Right renal pelvis (tissue), 4 donors: ENCODE data around the gene AXIN2. TPM values are rescaled to one million over a fixed set of nuclear protein-coding genes. Genes with fewer than 3 reads are reported as not detected.

Experiments used
- DNase-seq, 4 donors: peaks; one replicate each; pipeline ENCODE4 v3.0.0-alpha.2; 2013; ENCODE audit warnings: low read depth in 4 of 4, low spot score in 3 of 4, missing footprints in 1 of 4
- polyA plus RNA-seq, 4 donors: library from polyadenylated mRNA; unstranded; fragments of 120-200 nt; gene quantifications; one replicate each; pipeline ENCODE4 v1.2.1, GENCODE V29; 2013; ENCODE audit not compliant: insufficient read length in 4 of 4

Gene AXIN2
- polyA plus RNA-seq, 4 donors, result 21.5 to 23.8 (median 22.5) TPM

DNA sequence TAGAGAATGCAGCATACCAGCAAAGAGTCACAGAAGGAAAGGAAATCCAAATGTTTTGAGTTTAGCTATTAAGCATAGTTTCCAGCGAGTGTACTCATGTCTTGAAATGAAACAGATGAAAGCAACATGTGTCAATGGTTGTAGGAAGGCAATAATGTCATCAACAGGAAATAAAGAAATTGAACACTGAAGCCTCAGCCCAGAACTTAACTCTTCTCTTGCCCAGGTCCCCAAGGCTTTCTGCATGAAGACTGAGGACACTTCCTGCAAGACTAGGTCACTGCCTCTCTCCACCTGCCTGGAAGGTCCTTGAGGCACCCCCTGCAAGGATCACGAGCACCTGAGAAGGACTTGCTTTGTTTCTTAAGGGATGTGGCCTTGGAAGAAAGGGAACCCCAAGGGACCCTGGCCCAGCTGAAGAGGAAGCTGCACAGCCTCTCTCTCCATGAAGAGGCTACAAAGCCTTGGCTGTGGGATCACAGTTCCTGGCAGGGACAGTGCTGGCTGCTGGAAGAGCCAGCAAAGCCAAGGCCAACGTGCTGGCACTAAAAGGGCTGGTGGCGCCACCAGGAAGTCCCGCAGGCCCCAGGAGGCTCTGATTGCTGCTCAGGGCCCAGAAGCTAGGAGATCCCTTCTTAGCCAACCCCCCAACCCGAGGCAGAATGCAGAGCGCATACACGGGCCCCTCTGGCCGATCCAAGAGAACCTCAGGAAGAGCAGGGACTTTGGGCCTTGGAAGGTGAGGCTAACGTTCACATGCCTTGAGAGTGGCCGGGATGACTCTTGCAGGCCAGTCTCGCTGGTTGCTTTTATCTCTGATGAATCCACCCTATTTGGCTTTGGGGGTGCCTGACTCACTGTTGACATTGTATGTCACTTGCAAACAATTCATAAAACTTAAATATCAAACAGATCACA is 23.4 kb upstream of the AXIN2 start:
- DNase-seq, result no peak

DNA sequence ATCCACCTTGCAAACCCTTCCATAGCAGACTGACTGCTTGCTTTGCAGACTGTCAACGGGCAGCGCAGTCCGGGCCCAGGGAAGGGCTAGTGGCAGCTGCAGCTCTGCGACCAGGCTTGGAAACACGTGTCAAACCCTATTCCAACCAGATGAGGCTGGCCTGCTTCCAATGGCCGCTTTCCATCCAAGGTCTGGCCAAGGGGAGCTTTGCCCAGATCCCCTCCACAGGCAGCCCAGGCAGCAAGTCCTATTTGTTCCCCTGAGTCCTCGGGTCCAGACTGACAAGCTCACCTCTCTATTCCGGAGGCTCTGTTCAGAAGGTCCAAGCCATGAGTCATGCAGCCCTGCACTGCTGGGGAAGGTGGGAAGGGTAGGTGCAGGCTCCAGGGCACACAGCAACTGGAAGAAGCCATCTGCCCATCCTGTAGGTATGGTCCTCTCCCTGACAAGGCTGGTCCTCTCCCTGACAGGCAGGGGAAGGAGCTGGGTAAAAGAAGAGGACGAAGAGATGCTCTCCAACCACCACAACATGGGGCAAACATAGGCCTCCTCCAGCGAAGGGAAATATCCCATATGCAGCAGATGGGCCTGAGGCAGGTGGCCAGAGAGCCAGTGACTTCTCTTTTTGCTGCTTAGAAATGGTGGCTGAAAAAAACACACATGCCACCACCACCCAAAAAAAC is 22.6 kb upstream of the AXIN2 start:
- DNase-seq, result no peak

DNA sequence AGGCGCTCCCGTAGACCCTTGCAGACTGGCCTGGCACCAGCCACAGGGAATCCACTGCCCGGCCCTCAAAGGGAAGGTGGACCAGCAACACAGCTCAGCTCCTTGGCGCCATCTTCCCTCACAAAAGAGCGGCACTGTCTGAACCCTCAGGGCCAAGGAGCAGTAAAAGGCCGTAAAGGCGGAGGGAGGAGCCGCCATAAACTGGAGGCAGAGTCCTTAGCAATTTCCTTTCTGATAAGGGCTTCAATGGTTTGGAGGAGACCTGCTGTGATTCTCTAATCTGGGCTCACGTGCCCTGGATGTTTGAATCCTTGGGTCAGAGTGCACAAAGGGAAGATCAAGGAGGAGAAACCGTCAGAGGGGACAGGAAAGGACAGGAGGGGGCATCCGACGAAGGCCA is 15.5 kb upstream of the AXIN2 start:
- DNase-seq, result no peak

DNA sequence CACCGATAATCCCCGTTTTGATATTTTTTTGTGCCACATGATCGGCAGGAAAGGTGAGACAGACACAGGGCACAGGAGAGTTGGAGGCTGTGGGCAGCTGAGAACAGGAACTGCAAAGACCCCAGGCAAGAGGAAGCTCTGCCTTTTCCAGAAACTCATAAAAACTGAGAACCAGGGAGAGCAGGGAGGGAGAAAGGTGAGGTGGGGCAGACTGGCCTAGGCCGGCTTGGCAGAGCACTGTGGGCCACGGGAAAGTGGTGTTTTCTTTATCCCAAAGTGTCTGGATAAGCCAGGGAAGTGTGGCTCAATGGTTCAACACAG is 11.8 kb upstream of the AXIN2 start:
- DNase-seq, result no peak

DNA sequence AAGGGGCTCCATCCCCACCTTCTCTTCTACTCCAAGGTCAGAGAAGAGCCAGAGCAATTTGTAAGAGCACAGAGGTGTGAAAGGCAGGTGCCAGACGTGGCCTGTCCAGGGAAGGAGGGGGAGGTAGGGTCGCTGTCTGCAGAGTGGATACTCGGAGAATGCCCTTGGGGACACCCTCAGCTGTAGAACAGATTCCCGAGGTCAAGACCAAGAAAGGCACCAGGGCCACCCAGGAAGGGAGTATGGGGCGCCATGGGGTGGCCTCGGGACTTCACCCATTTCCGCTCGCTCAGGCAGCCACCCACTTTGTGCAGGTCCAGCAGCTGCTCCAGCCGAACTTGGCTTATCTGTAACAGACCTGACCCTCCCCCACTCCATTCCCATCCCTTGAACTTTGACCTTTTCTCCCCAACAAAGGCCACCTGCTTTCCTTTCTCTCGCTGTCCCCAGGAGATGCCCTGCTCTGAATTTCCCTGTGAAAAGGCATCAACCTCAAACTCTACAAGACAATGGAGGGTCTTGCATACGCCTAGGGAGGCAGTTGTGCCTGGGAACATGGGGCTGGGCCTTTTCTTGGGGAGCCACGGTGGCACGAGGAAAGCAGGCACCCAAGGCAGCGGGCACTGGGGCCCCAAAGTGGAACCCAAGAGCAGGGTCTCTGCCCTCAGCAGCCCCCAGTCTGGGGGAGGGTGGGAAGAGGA is 11.3 kb upstream of the AXIN2 start:
- DNase-seq, result no peak

DNA sequence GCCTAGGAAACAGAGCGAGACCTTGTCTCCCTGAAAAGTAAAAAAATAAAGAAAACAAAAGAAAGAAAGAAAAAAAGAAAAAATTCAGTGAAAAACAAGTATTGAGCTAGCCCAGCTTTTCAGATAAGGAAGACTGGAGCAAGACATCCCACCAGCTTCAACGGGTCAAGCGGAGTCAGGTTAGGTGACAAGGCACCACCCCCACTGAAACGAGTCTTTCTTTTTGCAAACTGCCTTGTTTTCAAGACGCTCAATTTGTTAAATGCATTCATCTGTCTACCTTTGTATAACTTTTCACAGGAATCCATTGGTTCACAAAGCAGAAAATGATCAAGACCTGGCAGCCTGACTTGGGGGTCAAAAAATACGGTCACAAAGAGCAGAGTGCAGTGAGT is 10.7 kb upstream of the AXIN2 start:
- DNase-seq, result no peak

DNA sequence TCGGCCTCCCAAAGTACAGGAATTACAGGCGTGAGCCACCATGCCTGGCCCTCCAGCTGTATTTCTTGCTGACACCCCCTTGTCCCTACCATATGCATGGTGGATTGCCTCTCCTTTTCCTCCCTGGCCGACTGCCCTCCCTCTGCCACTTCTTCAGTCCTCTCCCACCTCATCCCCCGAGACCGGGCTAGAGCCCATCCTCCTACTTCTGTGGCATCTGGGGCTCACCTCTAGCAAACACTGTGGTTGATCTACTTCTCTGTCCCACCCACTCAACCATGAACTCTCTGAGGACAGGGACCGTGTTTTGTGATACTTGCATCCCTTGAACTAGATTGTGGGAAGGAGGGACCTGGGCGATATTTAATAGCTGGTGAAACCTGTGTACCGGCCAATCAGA is 7.5 kb upstream of the AXIN2 start:
- DNase-seq, result no peak

DNA sequence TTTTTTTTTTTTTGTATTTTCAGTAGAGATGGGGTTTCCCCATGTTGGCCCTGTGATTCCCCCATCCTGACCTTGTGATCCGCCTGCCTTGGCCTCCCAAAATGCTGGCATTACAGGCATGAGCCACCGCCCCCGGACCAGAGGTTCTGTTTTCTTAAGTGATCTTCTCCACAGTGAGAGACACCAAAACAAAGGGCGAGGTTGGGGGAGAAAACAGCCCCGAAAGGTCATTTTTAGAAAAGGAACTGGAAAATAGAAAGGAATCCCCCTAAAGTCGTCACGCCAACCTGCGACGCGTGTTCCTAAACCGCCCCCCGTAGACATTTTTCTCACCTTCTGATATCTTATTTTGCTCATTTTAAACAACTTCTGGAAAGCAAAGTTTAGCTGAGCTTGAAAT is 6.1 kb upstream of the AXIN2 start:
- DNase-seq, result no peak

DNA sequence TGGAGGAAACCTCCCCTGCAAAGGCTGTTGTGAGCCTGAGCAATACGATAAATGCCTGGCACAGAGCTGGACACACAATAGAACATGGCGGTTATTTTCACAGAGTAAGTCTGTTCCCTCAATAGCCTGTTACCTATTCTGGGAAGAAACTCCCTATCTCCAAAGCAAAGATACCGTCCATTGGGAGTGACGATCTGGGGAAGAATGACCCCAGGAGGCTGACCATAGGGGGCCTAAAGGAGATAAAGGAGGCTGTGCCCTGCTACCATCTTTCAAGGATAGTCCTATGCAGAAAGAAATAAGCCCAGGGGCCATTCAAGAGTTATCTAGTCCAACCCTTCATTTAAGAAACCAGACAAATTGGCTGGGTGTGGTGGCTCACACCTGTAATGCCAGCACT is 4.1 kb upstream of the AXIN2 start:
- no peak for DNase-seq

DNA sequence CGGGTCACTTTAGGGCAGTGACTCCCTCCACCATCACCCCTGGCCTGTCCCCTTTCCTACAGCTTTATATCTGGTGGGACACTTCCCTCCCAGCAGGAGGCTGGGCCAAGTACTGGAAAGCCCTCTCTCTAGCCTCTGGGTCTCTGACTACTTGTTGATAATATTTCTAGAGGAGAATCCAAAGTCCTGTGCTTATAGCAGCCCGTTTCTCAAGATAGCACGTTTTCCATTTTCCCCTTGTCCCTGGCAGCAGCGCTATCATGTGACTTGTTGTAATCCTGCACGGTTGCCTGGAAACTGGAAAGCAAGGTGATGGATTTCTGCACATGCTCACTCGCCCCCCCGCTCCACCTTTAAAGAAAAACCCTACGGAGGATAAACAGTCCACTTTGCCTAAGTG is 3.3 kb upstream of the AXIN2 start:
- DNase-seq, result peak in 1 of 4 donors; percentile 67

DNA sequence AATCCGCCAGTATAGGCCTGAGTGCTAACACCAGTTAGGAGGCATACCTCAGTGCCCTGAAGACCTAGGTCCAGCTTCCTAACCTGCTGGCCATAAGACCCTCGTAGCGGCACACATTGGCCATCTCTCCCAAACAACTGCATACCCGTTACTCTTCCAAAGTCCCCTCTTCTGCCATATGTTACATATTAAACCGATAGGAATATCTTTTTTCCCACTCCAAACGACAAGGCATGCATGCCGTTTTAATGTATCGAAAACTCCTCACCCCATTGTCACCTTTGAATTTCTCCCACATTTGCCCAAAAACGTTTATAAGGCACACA is 721 bp upstream of the AXIN2 start:
- DNase-seq, result no peak

DNA sequence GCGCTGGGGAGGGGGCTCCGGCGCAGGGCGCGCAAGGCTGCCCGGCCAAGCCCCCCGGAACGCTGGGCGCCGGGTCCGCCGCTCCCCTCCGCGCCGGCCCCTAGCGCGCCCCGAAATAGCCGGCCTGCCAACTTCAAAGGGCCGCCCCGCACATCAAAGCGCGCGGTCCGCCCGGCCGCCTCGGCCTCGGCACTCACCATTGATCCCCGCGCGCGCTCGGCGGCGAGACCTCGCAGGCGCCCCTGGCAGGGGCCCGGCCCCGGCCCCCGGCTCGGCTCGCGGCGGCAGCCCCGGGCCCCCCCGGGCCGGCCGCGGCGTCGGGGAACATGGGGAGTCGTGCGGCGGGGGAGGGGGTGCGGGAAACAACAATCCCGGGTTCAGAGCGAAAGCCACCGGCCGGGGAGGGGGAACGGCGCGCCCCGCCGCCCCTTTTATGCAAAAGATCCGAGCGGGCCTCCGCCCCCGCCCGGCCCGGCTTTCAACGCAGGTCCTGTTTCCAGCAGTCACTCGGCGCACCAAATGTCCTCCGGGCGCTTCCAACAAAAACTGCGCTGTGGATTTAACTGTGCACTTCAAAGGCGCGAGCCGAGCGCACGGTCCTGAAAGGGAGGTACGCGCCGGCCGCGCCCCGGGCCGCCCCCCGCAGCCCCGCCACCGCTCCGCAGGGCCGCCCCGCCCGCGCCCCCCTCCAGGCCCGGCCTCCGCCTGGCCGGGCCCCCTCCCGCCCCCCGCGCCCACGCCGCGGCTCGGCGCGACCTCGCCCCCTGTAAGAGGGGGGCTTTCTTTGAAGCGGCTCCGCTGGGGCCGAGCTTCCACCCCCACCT is 608 bp downstream of the AXIN2 start:
- peak; percentile 74 to 90 (median 81) for DNase-seq

DNA sequence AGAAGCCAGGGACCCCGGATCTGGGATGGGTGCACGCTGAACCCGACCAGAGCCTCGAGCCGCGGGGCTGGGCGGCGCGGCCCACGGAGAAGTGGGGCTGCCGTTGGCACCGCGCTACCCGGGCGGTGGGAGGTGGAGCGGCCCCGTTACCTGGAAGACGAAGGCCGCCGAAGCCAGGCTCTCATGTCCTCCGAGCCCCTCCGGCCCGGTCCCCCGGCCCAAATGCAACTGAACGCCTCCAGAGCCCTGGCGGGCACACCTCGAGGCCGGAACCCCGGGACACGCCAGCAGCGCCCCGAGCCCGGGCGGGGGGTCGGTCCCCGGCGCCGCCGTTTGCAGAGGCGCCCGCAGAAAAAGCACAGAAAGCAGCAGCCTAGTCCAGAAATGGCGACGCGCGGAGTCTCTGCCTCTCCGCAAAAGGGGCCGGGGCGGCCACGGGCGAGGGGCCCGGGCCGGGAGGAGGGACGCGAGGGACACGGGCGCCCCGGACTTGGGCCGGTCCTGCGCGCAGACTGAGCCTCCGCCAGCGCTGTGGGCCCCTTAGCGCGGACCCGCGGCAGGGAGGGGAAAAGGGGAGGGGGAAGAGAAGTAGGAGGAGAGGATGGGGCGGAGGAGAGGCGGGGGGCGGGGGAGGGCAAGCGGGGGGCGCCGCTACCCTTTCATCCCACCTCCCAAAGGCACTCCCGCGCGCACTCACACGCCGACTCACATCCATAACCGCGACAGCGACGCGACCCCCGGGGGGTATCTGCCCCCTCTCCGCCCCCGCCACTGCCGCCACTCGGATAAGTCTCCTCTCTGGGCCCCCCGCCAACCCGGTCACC is 1.4 kb downstream of the AXIN2 start:
- DNase-seq, result no peak

DNA sequence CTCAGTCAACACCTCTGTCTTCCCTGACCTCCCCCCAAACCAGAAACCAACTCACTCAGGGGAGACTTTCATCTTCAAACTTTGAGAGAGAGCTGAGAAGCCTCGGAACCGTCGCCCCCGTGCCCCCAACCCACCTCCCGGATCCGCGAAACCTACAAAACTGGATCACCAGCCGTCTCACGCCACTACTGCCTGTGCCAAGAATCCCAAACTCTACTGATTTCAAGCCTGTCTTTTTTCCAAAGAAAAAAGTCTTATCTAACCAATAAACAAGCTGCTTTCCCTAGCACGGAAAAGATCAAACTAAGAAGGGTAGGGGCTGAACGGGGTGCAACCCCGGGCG is 2.0 kb downstream of the AXIN2 start:
- DNase-seq, result no peak

DNA sequence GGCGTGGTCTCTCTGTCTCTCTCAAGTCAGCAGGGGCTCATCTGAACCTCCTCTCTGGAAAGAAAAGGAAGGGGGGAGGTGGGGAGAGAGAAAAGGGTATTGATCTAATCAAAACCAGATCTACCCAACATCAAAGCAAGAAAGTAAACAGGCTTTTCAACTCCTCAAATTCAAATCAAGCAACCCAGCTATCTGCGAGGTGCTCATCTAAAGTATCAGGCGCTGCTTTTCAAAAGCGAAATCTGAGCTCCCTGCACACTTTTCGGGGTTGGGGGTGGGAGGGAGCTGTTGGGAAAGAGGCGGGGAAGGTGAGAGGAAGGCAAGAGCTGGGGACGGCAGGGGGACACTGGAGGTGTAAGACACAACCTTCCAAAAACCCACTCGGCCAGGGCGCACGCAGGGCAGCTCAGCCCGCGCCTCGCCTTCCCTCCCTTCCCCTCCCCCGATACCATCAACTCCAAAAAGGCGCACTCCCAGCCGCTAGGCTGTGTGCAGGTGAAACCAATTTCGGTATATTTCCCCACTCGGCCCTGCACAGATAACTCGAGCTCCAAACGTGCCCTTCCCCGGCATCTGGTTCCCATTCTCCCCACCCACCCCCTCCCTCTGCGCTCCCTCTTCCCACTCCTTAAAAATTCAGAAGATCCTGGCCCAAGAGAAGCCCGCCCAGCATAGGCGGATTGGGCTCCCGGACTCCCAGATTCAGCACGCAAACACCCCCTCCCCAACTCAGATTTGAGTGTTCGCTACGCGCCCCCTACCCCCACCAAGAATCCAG is 2.6 kb downstream of the AXIN2 start:
- no peak for DNase-seq

DNA sequence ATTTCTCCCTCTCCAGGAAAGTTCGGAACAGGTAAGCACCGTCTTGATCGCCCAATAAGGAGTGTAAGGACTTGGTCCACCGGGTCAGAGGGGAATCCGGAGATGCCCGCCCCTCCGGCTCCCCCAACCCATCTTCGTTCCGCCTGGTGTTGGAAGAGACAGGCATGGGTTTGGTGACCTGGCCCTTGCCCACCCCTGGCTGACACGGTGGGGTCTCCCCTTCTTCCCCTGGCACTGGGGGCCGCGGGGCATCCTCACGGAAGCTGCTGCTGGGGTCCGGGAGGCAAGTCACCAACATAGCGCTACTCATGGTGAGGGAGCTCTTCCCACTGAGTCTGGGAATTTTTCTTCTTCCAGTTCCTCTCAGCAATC is 3.2 kb downstream of the AXIN2 start:
- no peak for DNase-seq

DNA sequence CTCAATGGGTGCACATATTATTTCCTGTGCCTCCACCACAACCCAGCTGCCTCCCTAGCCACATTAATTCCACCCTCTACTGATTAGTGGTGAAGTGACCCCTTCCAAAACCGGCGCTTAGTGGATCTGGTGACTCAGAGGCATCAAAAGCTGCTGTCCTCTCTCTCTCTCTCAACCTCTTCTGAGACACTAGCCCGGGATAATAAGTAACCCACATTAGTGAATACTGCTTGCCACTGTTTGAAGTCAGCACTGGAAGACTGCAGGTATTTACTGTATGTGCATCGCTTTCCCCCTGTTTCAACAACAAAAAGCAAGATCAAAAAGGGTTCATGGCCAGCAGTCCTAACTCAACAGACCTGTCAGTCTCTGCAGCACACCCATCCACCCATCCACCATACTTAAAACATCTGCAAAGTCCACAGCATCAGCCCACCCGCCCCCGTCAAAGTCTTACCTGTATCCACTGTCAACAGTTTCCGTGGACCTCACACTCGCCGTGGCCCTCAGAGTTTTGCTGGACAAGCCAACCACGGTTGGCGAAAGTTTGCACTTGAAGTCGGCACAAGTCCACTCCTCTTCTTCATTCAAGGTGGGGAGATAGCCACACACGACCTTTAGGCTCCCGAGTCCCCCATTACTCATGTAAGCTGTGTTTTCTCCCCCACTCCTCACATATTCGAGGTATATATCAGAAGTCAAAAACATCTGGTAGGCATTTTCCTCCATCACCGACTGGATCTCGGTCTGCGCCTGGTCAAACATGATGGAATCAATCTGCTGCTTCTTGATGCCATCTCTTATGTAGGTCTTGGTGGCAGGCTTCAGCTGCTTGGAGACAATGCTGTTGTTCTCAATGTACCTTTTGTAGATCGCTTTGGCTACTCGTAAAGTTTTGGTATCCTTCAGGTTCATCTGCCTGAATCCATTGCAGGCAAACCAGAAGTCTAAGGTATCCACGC is 3.8 kb downstream of the AXIN2 start:
- no peak for DNase-seq

DNA sequence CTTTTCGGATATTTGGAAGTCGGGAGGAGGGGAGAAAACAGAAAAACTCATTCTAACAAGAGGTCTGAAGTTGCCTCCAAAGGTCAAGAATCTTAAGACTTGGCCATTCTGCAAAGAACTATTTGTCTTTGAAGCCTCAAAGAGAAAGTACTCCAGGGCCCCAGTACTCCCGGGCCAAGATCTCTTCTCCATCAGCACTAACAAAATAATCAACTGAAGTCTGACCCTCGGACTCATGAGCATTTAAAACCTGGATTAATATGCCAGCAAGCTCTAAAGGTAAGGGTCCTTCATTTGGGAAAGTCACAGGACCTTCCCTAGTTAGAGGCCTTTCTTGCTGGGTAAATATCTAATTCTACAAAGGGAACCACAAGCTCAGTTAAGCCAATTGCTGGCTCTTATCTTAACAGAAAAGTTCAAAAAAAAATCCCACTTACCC is 4.5 kb downstream of the AXIN2 start:
- no peak for DNase-seq
